Ecto neural progenitor cell (in vitro differentiated cells): ENCODE measurements around the gene NDUFB11.
"Not testable (repeated sequence)": the region's sequence is repeated elsewhere in the genome, so short reads cannot be mapped to it uniquely, and the experiment has no call there.

Source experiments
- DNase-seq: peaks from one replicate; pipeline ENCODE4 v3.0.0-alpha.2; 2018; ENCODE audit warnings: low spot score

The NDUFB11 gene

GRCh38 chrX:47146121-47146935 lies 1.8 kb upstream of the NDUFB11 start:
- no peak for DNase-seq

GRCh38 chrX:47145395-47146120 lies 1.1 kb upstream of the NDUFB11 start:
- DNase-seq, result no peak

GRCh38 chrX:47143894-47144625 lies 442 bp downstream of the NDUFB11 start:
- no peak for DNase-seq

GRCh38 chrX:47138171-47138570 lies 6.3 kb downstream of the NDUFB11 start:
- no peak for DNase-seq

GRCh38 chrX:47135650-47136049 lies 8.9 kb downstream of the NDUFB11 start:
- not testable (repeated sequence) for DNase-seq

- no peak for DNase-seq
Measured at GRCh38 chrX:47133493-47133892, 11.0 kb downstream of the NDUFB11 start.

- no peak for DNase-seq
Measured at GRCh38 chrX:47129899-47130358, 14.6 kb downstream of the NDUFB11 start.

GRCh38 chrX:47129157-47129898 lies 15.2 kb downstream of the NDUFB11 start:
- DNase-seq, result peak; percentile 87

GRCh38 chrX:47124466-47124865 lies 20.0 kb downstream of the NDUFB11 start:
- not testable (repeated sequence) for DNase-seq

- DNase-seq, result not testable (repeated sequence)
Measured at GRCh38 chrX:47116551-47117110, 27.9 kb downstream of the NDUFB11 start.

GRCh38 chrX:47112316-47112954 lies 32.1 kb downstream of the NDUFB11 start:
- DNase-seq, result no peak

- DNase-seq, result not testable (repeated sequence)
Measured at GRCh38 chrX:47110936-47111615, 33.4 kb downstream of the NDUFB11 start.

- DNase-seq, result no peak
Measured at GRCh38 chrX:47101206-47101605, 43.3 kb downstream of the NDUFB11 start.

GRCh38 chrX:47098338-47099094 lies 46.0 kb downstream of the NDUFB11 start:
- DNase-seq, result no peak

GRCh38 chrX:47097018-47097417 lies 47.5 kb downstream of the NDUFB11 start:
- no peak for DNase-seq

- no peak for DNase-seq
Measured at GRCh38 chrX:47093860-47094259, 50.6 kb downstream of the NDUFB11 start.

- DNase-seq, result no peak
Measured at GRCh38 chrX:47093248-47093647, 51.3 kb downstream of the NDUFB11 start.
